ENCODE results near the gene PARS2.
A peak's percentile ranks its signal among the peaks of the same experiment; 100 is the strongest.

The PARS2 gene

DNA sequence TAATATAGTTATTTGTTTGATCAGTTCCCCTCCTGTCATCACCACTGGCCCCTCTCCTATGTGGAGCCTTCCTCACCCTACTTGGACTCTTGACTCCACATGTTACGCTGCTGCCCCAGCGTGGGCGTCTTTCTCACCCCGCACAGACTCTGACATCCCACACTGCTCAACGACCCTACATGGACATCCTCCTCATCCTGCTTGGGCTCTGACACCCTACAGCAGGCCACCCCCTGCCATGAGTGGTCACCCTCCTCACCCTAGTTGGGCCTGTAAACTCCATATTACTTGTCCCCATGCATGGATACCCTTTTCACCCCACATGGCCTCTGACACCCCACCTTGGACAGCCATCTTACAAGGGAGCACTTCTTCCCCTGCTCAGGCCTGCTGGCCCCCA is 27.6 kb downstream of the PARS2 start:
- DNase-seq (ENCODE audit: low spot score): no peak

GRCh38 chr1:54728027-54728426 is 36.3 kb downstream of the PARS2 start:
- DNase-seq (ENCODE audit: low spot score): no peak

GRCh38 chr1:54724771-54725170 is 39.6 kb downstream of the PARS2 start:
- no peak for DNase-seq (ENCODE audit: low spot score)

DNA sequence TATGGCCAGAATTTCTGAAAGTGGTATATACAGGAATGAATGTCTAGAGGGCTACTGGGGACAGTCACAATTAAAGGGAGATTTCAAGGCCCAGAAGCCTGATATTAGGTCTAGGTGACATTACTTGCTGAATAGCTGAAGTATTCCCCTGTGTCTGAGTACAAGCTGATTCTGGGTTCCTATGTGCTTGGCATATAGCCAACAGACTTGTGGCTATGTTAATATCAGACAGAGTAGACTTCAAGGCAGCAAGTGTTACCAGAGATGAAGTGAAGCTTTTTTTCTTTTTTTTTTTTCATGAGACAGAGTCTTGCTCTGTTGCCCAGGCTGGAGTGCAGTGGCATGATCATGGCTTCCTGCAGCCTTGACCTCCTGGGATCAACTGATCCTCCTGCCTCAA is 40.3 kb downstream of the PARS2 start:
- DNase-seq (ENCODE audit: low spot score): no peak

- no peak for DNase-seq (ENCODE audit: low spot score)
Measured at GRCh38 chr1:54721719-54722118, 42.6 kb downstream of the PARS2 start.

GRCh38 chr1:54716299-54717047 is 47.9 kb downstream of the PARS2 start:
- DNase-seq (ENCODE audit: low spot score): peak; percentile 48

DNA sequence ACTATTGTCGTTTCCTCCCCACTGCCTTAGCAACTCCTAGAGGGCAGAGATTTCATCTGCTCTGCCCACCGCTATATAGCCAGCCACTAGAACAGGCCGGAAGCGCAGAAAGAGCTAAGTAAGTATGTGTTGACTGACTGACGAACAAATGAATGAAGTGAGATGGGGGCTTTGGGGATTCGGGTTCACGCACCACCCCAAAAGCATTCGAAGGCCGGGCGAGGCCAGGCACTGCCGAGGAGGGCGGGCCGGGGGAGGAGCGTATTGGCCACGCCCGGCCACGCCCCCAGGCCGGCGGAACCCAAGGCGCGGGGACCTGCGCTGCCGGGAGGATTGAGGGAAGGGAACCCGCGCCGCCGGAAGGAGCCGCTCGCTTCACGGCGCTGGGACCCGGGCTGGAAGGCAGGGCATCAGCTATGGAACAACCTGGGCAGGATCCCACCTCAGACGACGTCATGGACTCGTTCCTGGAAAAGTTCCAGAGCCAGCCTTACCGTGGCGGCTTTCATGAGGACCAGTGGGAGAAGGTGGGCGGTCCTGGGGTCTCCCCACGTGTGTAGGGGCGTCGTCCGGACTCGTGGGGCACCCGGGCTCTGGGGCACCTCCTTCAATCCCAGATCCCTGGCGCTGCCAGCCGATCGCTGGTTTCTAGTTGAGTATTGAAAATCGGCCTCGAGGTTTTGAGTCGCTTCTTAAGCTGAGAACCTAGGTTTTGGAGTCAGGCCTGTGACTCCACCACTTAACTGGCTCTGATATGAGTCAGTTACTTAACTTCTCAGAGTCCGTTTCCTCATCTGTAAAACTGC is 48.6 kb downstream of the PARS2 start, which contains the start of gene TTC4:
TTC4 (plus strand) TSS at position 369 of the 806 bp plus-strand sequence; CDS start at position 417, 48 bp downstream.
- DNase-seq (ENCODE audit: low spot score): peak; percentile 95

DNA sequence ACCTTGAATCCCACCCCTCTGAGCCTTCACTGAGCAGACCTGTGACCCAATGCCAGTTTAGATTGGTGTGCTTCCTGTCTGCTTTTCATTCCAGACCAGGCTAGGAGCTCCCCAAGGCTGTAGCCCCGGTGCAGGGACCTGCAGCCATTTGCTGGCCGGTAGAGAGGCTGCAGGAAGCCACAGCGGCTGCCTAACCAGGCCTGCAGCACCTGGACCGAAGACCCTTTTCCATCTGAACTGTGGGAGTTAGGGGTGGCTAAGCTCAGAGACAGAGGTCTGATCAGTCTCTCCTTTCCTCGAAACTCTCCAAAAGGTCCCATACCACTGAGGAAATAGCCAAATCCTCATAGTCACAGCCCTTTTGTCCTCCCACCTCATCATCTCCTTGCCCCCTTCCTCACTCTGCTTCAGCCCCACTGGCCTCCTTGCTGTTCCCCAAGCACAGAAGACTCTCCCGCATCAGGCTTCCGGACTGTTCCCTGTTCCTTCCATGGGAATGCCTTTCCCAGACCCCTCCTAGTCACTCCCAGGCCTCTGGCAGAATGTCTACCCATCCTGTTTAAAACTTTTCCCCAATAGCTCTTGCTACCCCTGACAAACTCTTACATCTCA is 49.3 kb downstream of the PARS2 start:
- DNase-seq (ENCODE audit: low spot score): no peak

- no peak for DNase-seq (ENCODE audit: low spot score)
Measured at GRCh38 chr1:54711536-54711935, 52.8 kb downstream of the PARS2 start.

DNA sequence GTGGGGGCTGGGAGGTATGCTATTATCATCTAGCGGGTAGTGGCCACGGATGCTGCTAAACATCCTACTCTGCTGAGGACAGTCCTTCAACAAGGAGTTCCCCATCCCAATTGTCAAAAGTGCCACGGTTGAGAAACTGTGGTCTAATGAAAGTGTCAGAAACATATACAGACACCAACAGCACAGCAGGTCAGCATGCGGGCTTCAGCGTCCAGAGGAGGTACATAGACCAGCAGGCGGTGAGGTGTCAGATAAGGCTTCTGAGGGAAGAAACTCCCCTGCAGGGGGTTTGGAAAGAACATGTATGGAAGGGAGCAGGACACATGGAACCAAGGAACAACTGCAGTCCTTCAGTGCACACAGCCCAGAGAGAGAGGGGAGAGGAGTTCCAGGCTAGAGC is 53.5 kb downstream of the PARS2 start:
- DNase-seq (ENCODE audit: low spot score): no peak

GRCh38 chr1:54710434-54710833 is 53.9 kb downstream of the PARS2 start:
- no peak for DNase-seq (ENCODE audit: low spot score)

DNA sequence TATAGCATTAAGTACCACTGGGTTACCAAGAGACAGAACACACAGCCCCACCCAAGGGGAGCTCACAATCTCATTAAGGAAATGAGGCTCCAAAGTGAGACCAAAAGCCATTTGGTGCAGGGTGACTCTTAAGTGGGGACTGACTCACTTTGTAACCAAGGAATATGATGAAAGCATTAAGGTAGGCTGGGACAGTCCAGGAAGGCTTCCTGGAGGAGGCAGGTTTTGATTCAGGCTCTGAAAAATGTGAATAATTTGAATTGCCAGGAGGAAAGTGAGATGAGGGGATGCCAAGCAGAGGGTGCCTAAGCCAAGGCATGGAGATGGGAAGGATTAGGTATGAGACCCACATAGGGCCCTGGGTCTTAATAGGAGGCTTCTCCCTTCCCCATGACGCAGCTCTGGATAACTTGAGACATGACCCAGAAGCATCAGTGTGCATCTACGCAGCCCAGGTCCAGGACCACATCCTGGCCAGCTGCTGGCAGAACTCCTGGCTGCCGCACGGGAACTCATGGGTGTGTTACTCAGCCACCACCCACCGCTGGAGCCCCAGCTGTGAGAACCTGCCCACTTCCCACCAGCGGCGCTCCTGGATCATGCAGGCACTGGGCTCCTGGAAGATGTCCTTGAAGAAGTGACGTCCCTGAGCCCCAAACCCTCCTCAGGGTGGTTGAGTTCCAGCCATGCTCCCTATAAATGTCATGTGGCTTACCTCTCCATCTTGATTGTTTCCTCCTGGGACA is 54.6 kb downstream of the PARS2 start:
- DNase-seq (ENCODE audit: low spot score): no peak

- no peak for DNase-seq (ENCODE audit: low spot score)
Measured at GRCh38 chr1:54708385-54708784, 55.9 kb downstream of the PARS2 start.
